Vagina (tissue), 2 donors: ENCODE measurements around the gene STK10.

Source experiments
- POLR2AphosphoS5 ChIP-seq, 2 donors: sonication (generic); formaldehyde crosslinking; IDR thresholded peaks; one replicate each; pipeline ENCODE4 v1.9.0; 2017; ENCODE audit warnings: antibody characterized with exemption in 2 of 2, mild to moderate bottlenecking in 2 of 2, low read depth in 1 of 2; ENCODE audit not compliant: insufficient read depth in 1 of 2
- TF ChIP-seq, protein P1 (sequence below), 3 experiments: fragments of 450-650 bp in 2 of 3; fragments of 200-600 bp in 1 of 3; sonication (generic) in 1 of 3; IDR thresholded peaks; one replicate each; pipeline ENCODE4 v1.5.1; 2017 to 2019; ENCODE audit warnings: antibody characterized with exemption in 3 of 3, mild to moderate bottlenecking in 2 of 3, moderate library complexity in 2 of 3

DNA sequence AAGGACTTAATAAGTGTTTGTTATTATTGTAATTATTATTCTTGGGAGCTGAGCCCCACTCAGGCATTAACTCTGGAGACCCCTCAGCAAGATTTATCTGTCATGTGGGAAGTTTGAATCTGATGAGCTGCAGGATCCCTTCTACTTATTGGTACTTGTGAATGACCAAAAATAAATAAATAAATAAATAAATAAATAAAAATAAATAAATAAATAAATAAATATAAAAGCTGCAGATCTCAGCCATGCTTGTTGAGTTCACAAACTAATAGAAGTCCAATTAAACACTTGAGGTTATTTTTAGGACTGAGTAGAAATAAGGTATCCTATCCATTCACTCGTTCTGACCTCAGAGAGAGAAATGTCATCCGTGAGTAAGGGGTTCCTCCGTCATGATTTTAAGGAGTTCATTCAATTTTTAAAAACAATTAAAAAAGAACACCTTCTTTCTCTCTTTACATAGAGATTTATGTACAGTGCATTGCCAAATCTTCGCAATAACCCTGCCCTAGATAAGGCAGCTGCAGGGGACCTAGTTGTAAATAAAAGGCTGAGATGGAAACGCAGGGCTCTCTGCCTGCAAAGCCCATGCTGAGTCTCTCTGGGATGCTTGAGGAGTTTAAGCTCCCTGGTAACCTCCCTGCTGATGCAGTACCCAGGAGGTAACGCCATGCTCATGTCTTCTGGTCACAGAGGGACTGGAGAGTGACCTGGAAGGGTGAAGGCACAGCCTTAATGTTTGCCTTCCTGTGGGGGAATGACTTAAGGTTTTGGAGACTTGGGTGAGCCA, 7.2 kb upstream of the STK10 start:
- TF ChIP-seq POLR2AphosphoS5 (IDR thresholded peaks at IDR 0.05; ENCODE audit: insufficient read depth in 1 of 2, low read depth in 1 of 2): no peak
- TF ChIP-seq, protein P1, sequence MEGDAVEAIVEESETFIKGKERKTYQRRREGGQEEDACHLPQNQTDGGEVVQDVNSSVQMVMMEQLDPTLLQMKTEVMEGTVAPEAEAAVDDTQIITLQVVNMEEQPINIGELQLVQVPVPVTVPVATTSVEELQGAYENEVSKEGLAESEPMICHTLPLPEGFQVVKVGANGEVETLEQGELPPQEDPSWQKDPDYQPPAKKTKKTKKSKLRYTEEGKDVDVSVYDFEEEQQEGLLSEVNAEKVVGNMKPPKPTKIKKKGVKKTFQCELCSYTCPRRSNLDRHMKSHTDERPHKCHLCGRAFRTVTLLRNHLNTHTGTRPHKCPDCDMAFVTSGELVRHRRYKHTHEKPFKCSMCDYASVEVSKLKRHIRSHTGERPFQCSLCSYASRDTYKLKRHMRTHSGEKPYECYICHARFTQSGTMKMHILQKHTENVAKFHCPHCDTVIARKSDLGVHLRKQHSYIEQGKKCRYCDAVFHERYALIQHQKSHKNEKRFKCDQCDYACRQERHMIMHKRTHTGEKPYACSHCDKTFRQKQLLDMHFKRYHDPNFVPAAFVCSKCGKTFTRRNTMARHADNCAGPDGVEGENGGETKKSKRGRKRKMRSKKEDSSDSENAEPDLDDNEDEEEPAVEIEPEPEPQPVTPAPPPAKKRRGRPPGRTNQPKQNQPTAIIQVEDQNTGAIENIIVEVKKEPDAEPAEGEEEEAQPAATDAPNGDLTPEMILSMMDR (IDR thresholded peaks at IDR 0.05): no peak
